Stimulated activated CD8-positive, alpha-beta memory T cell treated with anti-CD3 and anti-CD28 coated beads, Interleukin-15, amount 100 ng/mL, for 1 hour (primary cell): ENCODE measurements around the gene TRABD2B.

Experiments used
- DNase-seq: peaks from one replicate; pipeline ENCODE4 v3.0.0-alpha.2; 2020; ENCODE audit warnings: low read depth

The TRABD2B gene

GRCh38 chr1:47992720-47993415, 4.3 kb downstream of the TRABD2B start:
- no peak for DNase-seq

- DNase-seq = no peak
Measured at GRCh38 chr1:47991673-47992072, 5.5 kb downstream of the TRABD2B start.

GRCh38 chr1:47991187-47991586, 6.0 kb downstream of the TRABD2B start:
- no peak for DNase-seq

GRCh38 chr1:47990286-47990685, 6.9 kb downstream of the TRABD2B start:
- no peak for DNase-seq

GRCh38 chr1:47987601-47988000, 9.6 kb downstream of the TRABD2B start:
- DNase-seq = no peak

- DNase-seq = no peak
Measured at GRCh38 chr1:47986761-47987200, 10.4 kb downstream of the TRABD2B start.

- DNase-seq = no peak
Measured at GRCh38 chr1:47985018-47985417, 12.2 kb downstream of the TRABD2B start.

- DNase-seq = no peak
Measured at GRCh38 chr1:47984175-47984789, 12.9 kb downstream of the TRABD2B start.

- no peak for DNase-seq
Measured at GRCh38 chr1:47983691-47984090, 13.5 kb downstream of the TRABD2B start.

- no peak for DNase-seq
Measured at GRCh38 chr1:47981667-47982350, 15.4 kb downstream of the TRABD2B start.

GRCh38 chr1:47980501-47980900, 16.7 kb downstream of the TRABD2B start:
- no peak for DNase-seq

- DNase-seq = no peak
Measured at GRCh38 chr1:47979724-47980123, 17.5 kb downstream of the TRABD2B start.

GRCh38 chr1:47978486-47978885, 18.7 kb downstream of the TRABD2B start:
- DNase-seq = no peak

GRCh38 chr1:47976728-47977127, 20.5 kb downstream of the TRABD2B start:
- DNase-seq = no peak

GRCh38 chr1:47976267-47976666, 20.9 kb downstream of the TRABD2B start:
- DNase-seq = no peak

GRCh38 chr1:47975302-47975921, 21.8 kb downstream of the TRABD2B start:
- no peak for DNase-seq

GRCh38 chr1:47972864-47973432, 24.2 kb downstream of the TRABD2B start:
- no peak for DNase-seq

GRCh38 chr1:47971385-47972160, 25.6 kb downstream of the TRABD2B start:
- DNase-seq = no peak

GRCh38 chr1:47970882-47971281, 26.3 kb downstream of the TRABD2B start:
- no peak for DNase-seq

- no peak for DNase-seq
Measured at GRCh38 chr1:47969478-47969877, 27.7 kb downstream of the TRABD2B start.

GRCh38 chr1:47968556-47968888, 28.7 kb downstream of the TRABD2B start:
- DNase-seq = no peak
